ENCODE results near the gene SRPK2. TPM values are rescaled to one million over a fixed set of nuclear protein-coding genes. Genes with fewer than 3 reads are reported as not detected.

Gene SRPK2
- total RNA-seq, 1 donor from 2014 or later = 58.5 TPM

DNA sequence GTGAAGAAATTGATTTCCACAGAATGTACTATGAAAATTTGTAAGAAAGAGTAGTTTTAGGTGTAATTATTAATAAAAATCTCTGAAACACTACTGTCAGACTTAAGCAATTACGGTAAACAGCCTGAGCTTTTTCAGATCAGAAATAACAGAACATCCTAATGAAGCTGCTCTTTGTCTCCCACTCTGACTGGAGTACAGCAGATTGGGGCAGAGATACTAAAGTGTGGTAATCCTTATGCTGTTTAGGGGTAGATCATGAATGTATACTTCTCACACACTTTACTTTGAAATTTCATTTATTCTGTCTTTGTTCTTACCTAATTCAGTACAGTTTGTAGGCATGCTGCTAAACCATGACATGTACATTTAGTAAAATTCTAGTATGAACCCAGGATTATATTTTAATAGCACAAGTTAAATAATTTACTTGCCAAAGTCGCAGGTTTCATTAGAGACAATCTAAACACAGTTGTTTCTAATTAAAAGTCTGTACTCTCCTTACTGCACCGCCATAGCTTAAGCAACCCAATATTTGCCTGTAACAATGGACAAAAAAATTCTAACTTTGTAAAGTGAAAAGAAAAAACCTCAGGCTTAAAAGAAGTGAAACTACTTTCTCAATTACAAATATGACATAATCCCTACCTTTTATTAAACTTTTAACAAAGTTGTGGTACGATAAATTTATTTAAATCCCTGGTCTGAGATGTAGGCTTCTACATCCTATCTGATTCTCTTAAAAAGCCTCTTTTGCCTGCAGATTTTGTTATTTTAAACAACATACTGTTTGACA is 286.0 kb downstream of the SRPK2 start:
- Mint-ChIP-seq H3K4me3 (ENCODE audit: unreplicated experiment) (no peak overlapping the region), H3K4me1 (ENCODE audit: low read depth) (peaks cover 51% of the 10 kb centered on the region), H3K27ac (ENCODE audit: unreplicated experiment) (peak overlapping the region; percentile 55), H3K36me3 (ENCODE audit: low read depth) (peaks cover 18% of the 10 kb centered on the region), H3K27me3 (ENCODE audit: low read depth) (no peaks in the 10 kb centered on the region), H3K9me3 (ENCODE audit: low read depth) (no peaks in the 10 kb centered on the region)
- DNase-seq (ENCODE audit: low spot score) = no peak
- TF ChIP-seq, protein P1, sequence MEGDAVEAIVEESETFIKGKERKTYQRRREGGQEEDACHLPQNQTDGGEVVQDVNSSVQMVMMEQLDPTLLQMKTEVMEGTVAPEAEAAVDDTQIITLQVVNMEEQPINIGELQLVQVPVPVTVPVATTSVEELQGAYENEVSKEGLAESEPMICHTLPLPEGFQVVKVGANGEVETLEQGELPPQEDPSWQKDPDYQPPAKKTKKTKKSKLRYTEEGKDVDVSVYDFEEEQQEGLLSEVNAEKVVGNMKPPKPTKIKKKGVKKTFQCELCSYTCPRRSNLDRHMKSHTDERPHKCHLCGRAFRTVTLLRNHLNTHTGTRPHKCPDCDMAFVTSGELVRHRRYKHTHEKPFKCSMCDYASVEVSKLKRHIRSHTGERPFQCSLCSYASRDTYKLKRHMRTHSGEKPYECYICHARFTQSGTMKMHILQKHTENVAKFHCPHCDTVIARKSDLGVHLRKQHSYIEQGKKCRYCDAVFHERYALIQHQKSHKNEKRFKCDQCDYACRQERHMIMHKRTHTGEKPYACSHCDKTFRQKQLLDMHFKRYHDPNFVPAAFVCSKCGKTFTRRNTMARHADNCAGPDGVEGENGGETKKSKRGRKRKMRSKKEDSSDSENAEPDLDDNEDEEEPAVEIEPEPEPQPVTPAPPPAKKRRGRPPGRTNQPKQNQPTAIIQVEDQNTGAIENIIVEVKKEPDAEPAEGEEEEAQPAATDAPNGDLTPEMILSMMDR (IDR thresholded peaks at IDR 0.05) = no peak

DNA sequence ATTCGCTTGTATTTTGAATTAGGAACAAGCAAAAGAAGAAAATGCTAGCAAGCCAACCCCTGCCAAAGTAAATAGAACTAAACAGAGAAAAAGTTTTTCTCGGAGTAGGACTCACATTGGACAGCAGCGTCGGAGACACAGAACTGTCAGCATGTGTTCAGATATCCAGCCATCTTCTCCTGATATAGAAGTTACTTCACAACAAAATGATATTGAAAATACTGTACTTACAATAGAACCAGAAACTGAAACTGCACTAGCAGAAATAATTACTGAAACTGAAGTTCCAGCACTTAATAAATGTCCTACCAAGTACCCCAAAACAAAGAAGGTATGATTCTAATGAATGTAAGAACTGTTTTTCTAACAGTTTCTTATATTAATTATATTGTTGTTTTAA is 286.9 kb downstream of the SRPK2 start:
- Mint-ChIP-seq H3K36me3 (ENCODE audit: low read depth) (peaks cover 16% of the 10 kb centered on the region), H3K9me3 (ENCODE audit: low read depth) (no peaks in the 10 kb centered on the region), H3K27ac (ENCODE audit: unreplicated experiment) (peak overlapping the region; percentile 36), H3K4me3 (ENCODE audit: unreplicated experiment) (no peak overlapping the region), H3K27me3 (ENCODE audit: low read depth) (no peaks in the 10 kb centered on the region), H3K4me1 (ENCODE audit: low read depth) (peaks cover 58% of the 10 kb centered on the region)
- TF ChIP-seq, protein P1 (IDR thresholded peaks at IDR 0.05) = no peak
- DNase-seq (ENCODE audit: low spot score) = no peak

DNA sequence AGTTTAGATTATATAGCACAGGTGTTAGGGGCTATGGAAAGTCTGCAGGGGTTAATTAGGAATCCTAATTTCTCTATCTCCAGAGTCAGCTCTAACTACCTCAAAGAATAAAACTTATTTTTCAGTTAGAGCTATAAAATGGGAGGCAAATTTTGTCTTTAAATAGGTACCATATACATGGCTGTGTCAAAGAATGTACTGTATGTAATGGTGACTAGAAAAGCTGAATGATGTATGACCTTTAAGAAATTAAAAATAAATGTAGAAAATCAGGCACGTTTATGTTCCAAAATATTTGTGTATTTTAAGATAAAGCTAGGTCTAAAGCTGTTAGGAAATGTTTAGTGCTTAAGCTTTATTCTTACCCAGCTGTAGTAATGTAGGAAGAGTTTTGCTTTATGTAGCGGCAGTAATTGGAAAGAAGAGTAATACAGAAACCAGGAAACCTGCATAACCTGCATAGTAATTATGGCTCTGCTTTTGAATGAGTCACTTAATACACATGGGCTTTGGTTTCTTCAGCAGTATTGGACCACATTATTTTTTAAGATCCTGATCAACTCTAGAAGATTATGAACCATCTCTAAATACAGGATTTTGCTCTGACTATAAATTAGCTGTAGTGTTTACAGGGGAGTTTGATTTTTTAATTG is 289.7 kb downstream of the SRPK2 start:
- H3K27ac Mint-ChIP-seq (ENCODE audit: unreplicated experiment) = peak overlapping the region; percentile 6
- no peak overlapping the region for H3K4me3 Mint-ChIP-seq (ENCODE audit: unreplicated experiment)
- H3K36me3 Mint-ChIP-seq (ENCODE audit: low read depth) = peaks cover 10% of the 10 kb centered on the region
- TF ChIP-seq, protein P1 (IDR thresholded peaks at IDR 0.05) = no peak
- H3K4me1 Mint-ChIP-seq (ENCODE audit: low read depth) = peaks cover 48% of the 10 kb centered on the region
- H3K9me3 Mint-ChIP-seq (ENCODE audit: low read depth) = no peaks in the 10 kb centered on the region
- no peaks in the 10 kb centered on the region for H3K27me3 Mint-ChIP-seq (ENCODE audit: low read depth)
- no peak for DNase-seq (ENCODE audit: low spot score)

DNA sequence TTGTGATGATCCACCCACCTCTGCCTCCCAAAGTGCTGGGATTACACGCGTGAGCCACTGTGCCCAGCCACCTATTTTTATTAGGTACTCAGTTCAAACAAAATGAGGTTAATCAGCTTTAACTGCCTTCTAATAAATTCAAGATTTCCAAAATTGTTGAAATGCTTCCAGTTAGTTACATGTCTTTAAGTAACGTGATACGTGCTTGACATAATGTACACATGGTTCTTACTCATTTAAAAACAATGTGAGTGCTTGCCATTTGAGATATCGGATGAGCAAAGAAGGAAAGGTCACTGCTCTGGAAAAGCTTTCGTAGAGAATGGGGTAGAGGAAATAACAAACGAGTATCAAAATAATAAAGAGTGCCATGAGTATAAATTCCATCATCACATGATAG is 291.1 kb downstream of the SRPK2 start:
- H3K36me3 Mint-ChIP-seq (ENCODE audit: low read depth) = peaks cover 10% of the 10 kb centered on the region
- H3K4me3 Mint-ChIP-seq (ENCODE audit: unreplicated experiment) = no peak overlapping the region
- no peak for DNase-seq (ENCODE audit: low spot score)
- H3K27me3 Mint-ChIP-seq (ENCODE audit: low read depth) = no peaks in the 10 kb centered on the region
- TF ChIP-seq, protein P1 (IDR thresholded peaks at IDR 0.05) = no peak
- no peaks in the 10 kb centered on the region for H3K9me3 Mint-ChIP-seq (ENCODE audit: low read depth)
- peak overlapping the region; percentile 89 for H3K27ac Mint-ChIP-seq (ENCODE audit: unreplicated experiment)
- peaks cover 39% of the 10 kb centered on the region for H3K4me1 Mint-ChIP-seq (ENCODE audit: low read depth)

GRCh38 chr7:105096306-105096705 is 292.4 kb downstream of the SRPK2 start:
- TF ChIP-seq, protein P1 (IDR thresholded peaks at IDR 0.05) = no peak
- H3K27ac Mint-ChIP-seq (ENCODE audit: unreplicated experiment) = no peak overlapping the region
- H3K36me3 Mint-ChIP-seq (ENCODE audit: low read depth) = peaks cover 11% of the 10 kb centered on the region
- no peak for DNase-seq (ENCODE audit: low spot score)
- no peaks in the 10 kb centered on the region for H3K27me3 Mint-ChIP-seq (ENCODE audit: low read depth)
- H3K4me1 Mint-ChIP-seq (ENCODE audit: low read depth) = peaks cover 35% of the 10 kb centered on the region
- H3K4me3 Mint-ChIP-seq (ENCODE audit: unreplicated experiment) = no peak overlapping the region
- no peaks in the 10 kb centered on the region for H3K9me3 Mint-ChIP-seq (ENCODE audit: low read depth)
